ENCODE measurements around the gene SLC6A6.
A peak's percentile ranks its signal among the peaks of the same experiment; 100 is the strongest.

SLC6A6 gene

GRCh38 chr3:14429640-14430039 lies 27.2 kb downstream of the SLC6A6 start:
- Mint-ChIP-seq H3K9me3 (no peaks in the 10 kb centered on the region), H3K36me3 (ENCODE audit: low read depth) (no peaks in the 10 kb centered on the region), H3K4me3 (no peak overlapping the region), H3K4me1 (peaks cover 61% of the 10 kb centered on the region), H3K27ac (peak overlapping the region; percentile 48), H3K27me3 (ENCODE audit: low read depth, poor library complexity) (peaks cover 5% of the 10 kb centered on the region)
- TF ChIP-seq CTCF (IDR thresholded peaks at IDR 0.05), result no peak
- DNase-seq, result no peak

DNA sequence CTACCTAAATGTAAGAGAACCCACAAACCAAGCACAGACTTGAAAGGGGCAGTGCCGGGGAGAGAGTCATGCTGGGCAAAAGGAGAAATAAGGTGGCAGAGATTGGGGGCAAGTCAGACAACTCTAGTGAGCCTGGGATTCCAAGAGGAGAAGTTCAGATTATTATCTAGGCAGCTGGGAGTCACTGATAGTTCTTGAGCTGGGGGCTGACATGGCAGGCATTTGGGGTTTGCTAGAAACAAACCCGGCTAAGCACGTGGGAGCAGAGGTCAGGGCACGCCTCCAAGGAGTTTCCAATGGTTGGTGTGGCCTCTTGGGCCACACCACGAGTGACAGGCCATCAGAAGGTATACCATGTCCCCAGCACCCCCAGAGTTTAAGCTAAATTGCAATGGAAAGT lies 27.6 kb downstream of the SLC6A6 start:
- Mint-ChIP-seq H3K4me1 (peaks cover 61% of the 10 kb centered on the region), H3K36me3 (ENCODE audit: low read depth) (no peaks in the 10 kb centered on the region), H3K4me3 (no peak overlapping the region), H3K9me3 (no peaks in the 10 kb centered on the region), H3K27ac (peak overlapping the region; percentile 48), H3K27me3 (ENCODE audit: low read depth, poor library complexity) (peaks cover 5% of the 10 kb centered on the region)
- no peak for DNase-seq
- TF ChIP-seq CTCF (IDR thresholded peaks at IDR 0.05), result no peak

DNA sequence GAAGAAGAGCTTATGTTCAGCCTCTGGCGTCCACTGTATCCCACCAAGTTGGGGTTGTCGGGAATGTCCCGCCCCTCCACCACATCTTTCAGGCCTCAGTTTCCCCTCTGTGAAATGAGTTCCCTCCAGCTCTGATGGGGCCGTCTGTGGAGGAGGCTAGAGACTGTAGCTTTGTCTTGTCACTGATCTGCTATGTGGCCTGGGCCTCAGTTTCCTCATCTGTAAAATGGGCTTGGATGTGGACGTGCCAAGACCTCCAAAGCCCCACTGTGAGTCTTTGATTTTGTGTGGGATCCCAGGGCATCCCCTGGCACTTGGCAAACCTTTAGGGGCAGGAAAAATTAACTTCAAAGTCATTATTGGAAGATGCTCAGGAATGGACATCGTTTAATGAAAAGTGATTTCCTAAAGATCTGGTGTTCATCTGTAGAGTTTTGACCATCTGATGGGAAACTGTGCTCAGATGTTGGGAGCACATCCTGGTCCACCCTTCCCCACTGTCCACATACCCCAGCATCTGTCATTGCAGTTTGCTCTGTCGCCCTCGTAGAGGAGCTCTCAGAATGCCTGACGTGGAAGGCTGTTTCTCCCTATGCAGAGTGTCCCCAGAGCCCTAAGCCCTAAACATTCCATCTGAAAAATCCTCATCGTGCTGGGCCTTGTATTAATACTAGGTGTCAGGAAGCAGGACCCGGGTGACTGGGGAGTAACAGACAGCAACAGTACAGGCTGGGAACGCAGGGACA lies 28.5 kb downstream of the SLC6A6 start:
- peak overlapping the region; percentile 59 for H3K27ac Mint-ChIP-seq
- TF ChIP-seq CTCF (IDR thresholded peaks at IDR 0.05), result no peak
- no peaks in the 10 kb centered on the region for H3K9me3 Mint-ChIP-seq
- peaks cover 54% of the 10 kb centered on the region for H3K4me1 Mint-ChIP-seq
- no peaks in the 10 kb centered on the region for H3K36me3 Mint-ChIP-seq (ENCODE audit: low read depth)
- peaks cover 4% of the 10 kb centered on the region for H3K27me3 Mint-ChIP-seq (ENCODE audit: low read depth, poor library complexity)
- DNase-seq, result no peak
- H3K4me3 Mint-ChIP-seq, result no peak overlapping the region

GRCh38 chr3:14431452-14431916 lies 29.1 kb downstream of the SLC6A6 start:
- no peaks in the 10 kb centered on the region for H3K27me3 Mint-ChIP-seq (ENCODE audit: low read depth, poor library complexity)
- no peaks in the 10 kb centered on the region for H3K9me3 Mint-ChIP-seq
- H3K27ac Mint-ChIP-seq, result peak overlapping the region; percentile 59
- no peak for TF ChIP-seq CTCF (IDR thresholded peaks at IDR 0.05)
- no peaks in the 10 kb centered on the region for H3K36me3 Mint-ChIP-seq (ENCODE audit: low read depth)
- no peak overlapping the region for H3K4me3 Mint-ChIP-seq
- H3K4me1 Mint-ChIP-seq, result peaks cover 48% of the 10 kb centered on the region
- DNase-seq, result no peak

DNA sequence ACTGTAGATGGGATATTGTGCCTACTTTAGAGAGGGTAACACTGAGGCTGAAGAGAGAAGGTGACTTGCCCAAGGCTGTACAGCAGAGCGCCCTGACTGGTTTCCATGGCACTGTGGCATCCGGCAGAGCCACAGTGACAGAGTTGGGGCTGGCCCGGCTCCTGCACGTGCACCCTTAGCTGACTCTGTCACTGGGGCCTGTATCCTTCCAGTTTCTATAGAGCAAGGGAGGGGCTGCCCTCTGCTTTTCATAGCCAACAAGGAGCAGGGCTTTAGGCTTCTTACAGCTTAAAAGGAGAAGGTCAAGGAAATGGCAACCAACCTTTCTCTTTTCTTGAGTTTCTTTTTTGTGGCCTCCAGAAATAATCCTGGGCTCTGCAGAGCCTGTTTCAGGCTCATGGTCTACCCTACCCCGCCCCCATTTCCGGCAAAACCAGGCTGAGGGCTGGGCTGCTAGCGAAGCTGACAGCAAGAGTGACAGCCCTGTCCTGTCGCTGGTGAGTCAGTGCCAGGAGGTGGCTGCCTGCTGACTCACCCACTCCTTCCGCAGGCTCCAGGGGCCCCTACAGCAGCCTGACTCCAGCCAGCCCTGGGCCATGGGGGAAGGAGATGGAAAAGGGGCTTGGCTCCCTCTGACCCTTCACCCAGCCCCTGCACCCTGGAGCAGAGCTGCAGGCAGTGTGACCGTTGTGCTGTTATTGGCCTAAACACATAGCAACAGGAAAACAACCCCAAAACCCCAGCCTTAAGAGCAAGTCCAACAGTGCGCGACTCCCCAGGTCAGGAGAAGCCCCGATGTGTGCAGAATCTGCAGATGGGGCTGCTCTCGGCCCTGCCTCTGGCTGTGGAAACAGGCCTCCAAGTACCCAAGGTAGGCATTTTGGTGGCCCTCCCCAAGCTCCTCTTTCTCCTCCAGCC lies 29.8 kb downstream of the SLC6A6 start:
- H3K27ac Mint-ChIP-seq, result peak overlapping the region; percentile 76
- H3K27me3 Mint-ChIP-seq (ENCODE audit: low read depth, poor library complexity), result no peaks in the 10 kb centered on the region
- peak; percentile 54 for DNase-seq
- no peaks in the 10 kb centered on the region for H3K36me3 Mint-ChIP-seq (ENCODE audit: low read depth)
- no peak for TF ChIP-seq CTCF (IDR thresholded peaks at IDR 0.05)
- H3K9me3 Mint-ChIP-seq, result no peaks in the 10 kb centered on the region
- H3K4me1 Mint-ChIP-seq, result peaks cover 48% of the 10 kb centered on the region
- H3K4me3 Mint-ChIP-seq, result no peak overlapping the region
